HCT116 (cell line): ENCODE measurements around the gene COL18A1. TPM values are rescaled to one million over a fixed set of nuclear protein-coding genes. Genes with fewer than 3 reads are reported as not detected.
"Not testable (repeated sequence)": the region's sequence is repeated elsewhere in the genome, so short reads cannot be mapped to it uniquely, and the experiment has no call there.

ENCODE experiments used
- ATAC-seq: fragments of 200-7000 bp; cut with Tn5 transposase; 2 replicates; pipeline ENCODE4 v1.9.1; 2020; ENCODE audit warnings: mild to moderate bottlenecking, moderate library complexity
- BruUV-seq: library from RNA; stranded (reverse); fragments of 400-500 nt; replicated peaks from 2 replicates; lab custom pipeline; 2021; lab: Mats Ljungman, UMichigan
- CTCF ChIA-PET: fragments of 300-600 bp; sonication (Branson Sonifier 250); formaldehyde crosslinking; loops from one replicate; lab custom pipeline; 2021; ENCODE audit warnings: antibody characterized with exemption; lab: Charles Lee
- POLR2A ChIA-PET: fragments of 300-600, 350-600 bp; sonication (Branson Sonifier 250); formaldehyde crosslinking; loops from one replicate; lab custom pipeline; 2021; ENCODE audit warnings: antibody characterized with exemption; lab: Charles Lee
- RAD21 ChIA-PET, 2 experiments: fragments of 300-600 bp; sonication (Branson Sonifier 250); formaldehyde crosslinking; loops; one replicate each; lab custom pipeline; 2023; ENCODE audit warnings: low total read pairs in 2 of 2; ENCODE audit not compliant: uncharacterized antibody in 2 of 2, unreplicated experiment in 2 of 2, low non-redundant PET in 1 of 2; lab: Charles Lee
- DNase-seq: peaks from one replicate; pipeline ENCODE4 v3.0.0-alpha.2; 2010; ENCODE audit warnings: low read depth, low spot score
- H2AFZ ChIP-seq: fragments of 200-600 bp; shearing (Covaris generic), sonication (generic); 2 replicates; pipeline ENCODE4 v1.6.1; 2017; ENCODE audit warnings: low read depth, mixed run types, mixed read lengths, antibody characterized with exemption, low read length; ENCODE audit not compliant: poor library complexity, severe bottlenecking
- H3K27ac ChIP-seq: 2 replicates; pipeline ENCODE4 v1.5.1; 2012; ENCODE audit warnings: low read depth, low read length
- H3K27me3 ChIP-seq: fragments of 200-600 bp; sonication (generic); 2 replicates; pipeline ENCODE4 v1.6.1; 2016; ENCODE audit warnings: mixed run types, low read length, mixed read lengths; ENCODE audit not compliant: insufficient read depth
- H3K36me3 ChIP-seq, 2 experiments: fragments of 200-500 bp in 1 of 2; fragments of 200-600 bp in 1 of 2; sonication (Bioruptor generic) in 1 of 2; sonication (generic) in 1 of 2; 2 replicates each; pipeline versions ENCODE4 v1.5.1 to v1.6.1; 2014 to 2016; ENCODE audit warnings: low read length in 2 of 2, inconsistent platforms in 1 of 2, mixed read lengths in 1 of 2, mixed run types in 1 of 2; ENCODE audit not compliant: insufficient read depth in 2 of 2, control insufficient read depth in 1 of 2
- H3K4me1 ChIP-seq, 2 experiments: fragments of 200-600 bp in 1 of 2; sonication (generic) in 1 of 2; 2 replicates each; pipeline versions ENCODE4 v1.5.1 to v1.6.1; 2012 to 2017; ENCODE audit warnings: low read length in 2 of 2, inconsistent platforms in 1 of 2, mild to moderate bottlenecking in 1 of 2, mixed read lengths in 1 of 2, mixed run types in 1 of 2, moderate library complexity in 1 of 2; ENCODE audit not compliant: insufficient read depth in 2 of 2, control insufficient read depth in 1 of 2
- H3K4me2 ChIP-seq: fragments of 200-600 bp; sonication (generic); 2 replicates; pipeline ENCODE4 v1.6.1; 2017; ENCODE audit warnings: mixed run types, low read length, mixed read lengths
- H3K4me3 ChIP-seq, 2 experiments: fragments of 200-600 bp in 1 of 2; sonication (generic) in 1 of 2; replicated peaks in 1 of 2; 2 replicates each; pipeline ENCODE4 v1.5.1; 2011 to 2016; ENCODE audit warnings: low read length in 2 of 2, control low read depth in 1 of 2, low read depth in 1 of 2, mild to moderate bottlenecking in 1 of 2, mixed read lengths in 1 of 2, mixed run types in 1 of 2
- H3K79me2 ChIP-seq: fragments of 200-600 bp; sonication (generic); 2 replicates; pipeline ENCODE4 v1.6.1; 2017; ENCODE audit warnings: mild to moderate bottlenecking, mixed run types, low read length, moderate library complexity, mixed read lengths; ENCODE audit not compliant: insufficient read depth
- H3K9ac ChIP-seq: fragments of 200-600 bp; sonication (generic); 2 replicates; pipeline ENCODE4 v1.6.1; 2016; ENCODE audit warnings: low read length, mixed read lengths
- H3K9me2 ChIP-seq: fragments of 200-600 bp; sonication (generic), shearing (Covaris generic); 2 replicates; pipeline ENCODE4 v1.6.1; 2017; ENCODE audit warnings: mixed run types, mild to moderate bottlenecking, moderate library complexity; ENCODE audit not compliant: insufficient read depth
- H3K9me3 ChIP-seq, 2 experiments: fragments of 200-500 bp in 1 of 2; fragments of 200-600 bp in 1 of 2; sonication (Bioruptor generic) in 1 of 2; sonication (generic) in 1 of 2; 2 replicates each; pipeline ENCODE4 v1.6.1; 2014 to 2017; ENCODE audit warnings: low read length in 2 of 2, mixed read lengths in 2 of 2, inconsistent platforms in 1 of 2, low read depth in 1 of 2, mild to moderate bottlenecking in 1 of 2, mixed run types in 1 of 2, moderate library complexity in 1 of 2; ENCODE audit not compliant: control insufficient read depth in 1 of 2, insufficient read depth in 1 of 2
- H4K20me1 ChIP-seq: fragments of 200-600 bp; sonication (generic), shearing (Covaris generic); 2 replicates; pipeline ENCODE4 v1.6.1; 2017; ENCODE audit warnings: mixed run types, mild to moderate bottlenecking, moderate library complexity; ENCODE audit not compliant: insufficient read depth
- EGR1 ChIP-seq: IDR thresholded peaks from 2 replicates; pipeline ENCODE4 v1.6.1; 2012; ENCODE audit warnings: low read depth
- JUND ChIP-seq: IDR thresholded peaks from 2 replicates; pipeline ENCODE4 v1.6.1; 2012
- REST ChIP-seq: IDR thresholded peaks from 2 replicates; pipeline ENCODE4 v1.6.1; 2012; ENCODE audit warnings: low read depth
- SRF ChIP-seq: IDR thresholded peaks from 2 replicates; pipeline ENCODE4 v1.6.1; 2012; ENCODE audit warnings: low read depth
- ZFX ChIP-seq: fragments of 450-650 bp; IDR thresholded peaks from 2 replicates; pipeline ENCODE4 v1.6.1; 2017
- intact Hi-C: fragments of 100-400 bp; cut with micrococcal nuclease; formaldehyde crosslinking; loops from 2 replicates; pipeline ENCODE4 v1.10.0; 2022
- total RNA-seq: library from RNA; stranded (reverse); gene quantifications from one replicate; pipeline ENCODE4 v1.2.1, GENCODE V29; 2021; ENCODE audit not compliant: unreplicated experiment
- TF ChIP-seq, protein P1 (sequence below): IDR thresholded peaks from 2 replicates; pipeline ENCODE4 v1.6.1; 2011; ENCODE audit warnings: mild to moderate bottlenecking, low read length, moderate library complexity; ENCODE audit not compliant: insufficient replicate concordance; ENCODE audit errors: extremely low read depth
- TF ChIP-seq, protein P2 (sequence below), 3 experiments: fragments of 200-600 bp in 1 of 3; sonication (generic) in 1 of 3; IDR thresholded peaks in 2 of 3; conservative IDR thresholded peaks in 1 of 3; 2 replicates each; pipeline ENCODE4 v1.5.1; 2012 to 2017; ENCODE audit warnings: low read depth in 2 of 3, low read length in 2 of 3, antibody characterized with exemption in 1 of 3, borderline replicate concordance in 1 of 3, control low read depth in 1 of 3, mild to moderate bottlenecking in 1 of 3, mixed read lengths in 1 of 3, mixed run types in 1 of 3, moderate library complexity in 1 of 3; ENCODE audit not compliant: insufficient read depth in 1 of 3

Gene COL18A1
- total RNA-seq, 1 experiment from 2014 or later = 59.5 TPM

DNA sequence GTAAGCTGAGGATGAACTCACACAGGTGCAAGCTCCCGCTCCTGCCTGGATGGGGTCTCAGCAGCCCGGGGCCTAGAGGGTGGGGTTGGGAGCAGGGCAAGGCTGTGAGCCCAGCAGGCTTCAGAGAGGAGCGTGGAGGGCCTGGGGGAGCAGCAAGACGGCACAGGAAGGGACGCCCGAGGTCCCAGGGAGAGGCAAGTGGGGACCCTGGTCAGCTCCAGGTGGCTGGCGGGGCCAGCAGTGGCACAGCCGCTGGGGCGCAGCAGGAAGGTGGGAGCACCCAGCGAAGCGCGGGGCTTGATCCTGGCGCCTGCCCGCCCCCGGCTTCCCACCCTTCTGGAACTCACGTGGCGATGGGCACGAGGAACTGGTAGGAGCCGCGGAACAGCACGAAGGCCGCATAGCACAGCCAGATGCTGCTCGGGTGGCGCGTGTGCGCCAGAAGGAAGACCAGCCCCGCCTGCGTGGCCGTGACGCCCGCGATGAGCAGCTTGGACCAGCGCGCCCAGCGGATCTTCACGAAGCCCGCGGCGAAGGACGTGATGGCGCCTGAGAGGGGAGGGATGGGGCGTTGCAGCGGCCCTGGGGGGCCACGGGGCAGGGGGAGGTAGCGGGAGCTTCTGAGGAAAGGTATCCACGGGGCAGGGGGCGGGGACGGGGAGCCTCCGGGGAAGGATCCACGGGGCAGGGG lies 125.6 kb downstream of the COL18A1 start:
- TF ChIP-seq, protein P1, sequence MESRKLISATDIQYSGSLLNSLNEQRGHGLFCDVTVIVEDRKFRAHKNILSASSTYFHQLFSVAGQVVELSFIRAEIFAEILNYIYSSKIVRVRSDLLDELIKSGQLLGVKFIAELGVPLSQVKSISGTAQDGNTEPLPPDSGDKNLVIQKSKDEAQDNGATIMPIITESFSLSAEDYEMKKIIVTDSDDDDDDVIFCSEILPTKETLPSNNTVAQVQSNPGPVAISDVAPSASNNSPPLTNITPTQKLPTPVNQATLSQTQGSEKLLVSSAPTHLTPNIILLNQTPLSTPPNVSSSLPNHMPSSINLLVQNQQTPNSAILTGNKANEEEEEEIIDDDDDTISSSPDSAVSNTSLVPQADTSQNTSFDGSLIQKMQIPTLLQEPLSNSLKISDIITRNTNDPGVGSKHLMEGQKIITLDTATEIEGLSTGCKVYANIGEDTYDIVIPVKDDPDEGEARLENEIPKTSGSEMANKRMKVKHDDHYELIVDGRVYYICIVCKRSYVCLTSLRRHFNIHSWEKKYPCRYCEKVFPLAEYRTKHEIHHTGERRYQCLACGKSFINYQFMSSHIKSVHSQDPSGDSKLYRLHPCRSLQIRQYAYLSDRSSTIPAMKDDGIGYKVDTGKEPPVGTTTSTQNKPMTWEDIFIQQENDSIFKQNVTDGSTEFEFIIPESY = no peak
- TF ChIP-seq, protein P2, sequence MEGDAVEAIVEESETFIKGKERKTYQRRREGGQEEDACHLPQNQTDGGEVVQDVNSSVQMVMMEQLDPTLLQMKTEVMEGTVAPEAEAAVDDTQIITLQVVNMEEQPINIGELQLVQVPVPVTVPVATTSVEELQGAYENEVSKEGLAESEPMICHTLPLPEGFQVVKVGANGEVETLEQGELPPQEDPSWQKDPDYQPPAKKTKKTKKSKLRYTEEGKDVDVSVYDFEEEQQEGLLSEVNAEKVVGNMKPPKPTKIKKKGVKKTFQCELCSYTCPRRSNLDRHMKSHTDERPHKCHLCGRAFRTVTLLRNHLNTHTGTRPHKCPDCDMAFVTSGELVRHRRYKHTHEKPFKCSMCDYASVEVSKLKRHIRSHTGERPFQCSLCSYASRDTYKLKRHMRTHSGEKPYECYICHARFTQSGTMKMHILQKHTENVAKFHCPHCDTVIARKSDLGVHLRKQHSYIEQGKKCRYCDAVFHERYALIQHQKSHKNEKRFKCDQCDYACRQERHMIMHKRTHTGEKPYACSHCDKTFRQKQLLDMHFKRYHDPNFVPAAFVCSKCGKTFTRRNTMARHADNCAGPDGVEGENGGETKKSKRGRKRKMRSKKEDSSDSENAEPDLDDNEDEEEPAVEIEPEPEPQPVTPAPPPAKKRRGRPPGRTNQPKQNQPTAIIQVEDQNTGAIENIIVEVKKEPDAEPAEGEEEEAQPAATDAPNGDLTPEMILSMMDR (IDR thresholded peaks at IDR 0.05 in 2 of 3, conservative IDR thresholded peaks at IDR 0.05 in 1 of 3; ENCODE audit: borderline replicate concordance in 1 of 3, insufficient read depth in 1 of 3, low read depth in 2 of 3, low read length in 2 of 3) = no peak
- TF ChIP-seq EGR1 (no peak), REST (no peak), ZFX (no peak), JUND (no peak), SRF (no peak)
- TF ChIP-seq, all 23 proteins: peak for 0
- ChIA-PET POLR2A (no interaction called here), CTCF (no interaction called here), RAD21 (no interaction called here)
- no peaks in the 10 kb centered on the region; a peak in 1 of 4 replicates for H3K4me1 ChIP-seq
- no TSS peak for BruUV-seq
- no peak overlapping the region; the same call in 1 of the 2 replicates for H3K27ac ChIP-seq
- H3K9me2 ChIP-seq = no peaks in the 10 kb centered on the region
- no peaks in the 10 kb centered on the region for H3K9me3 ChIP-seq
- no peak overlapping the region for H3K4me3 ChIP-seq
- no peaks in the 10 kb centered on the region; the same call in 1 of the 2 replicates for H4K20me1 ChIP-seq
- no peak overlapping the region for H2AFZ ChIP-seq
- H3K36me3 ChIP-seq = peaks cover 28 to 61% of the 10 kb centered on the region in 2 experiments
- no peak for DNase-seq
- ATAC-seq = no peak
- no peak overlapping the region for H3K4me2 ChIP-seq
- peaks cover 47% of the 10 kb centered on the region for H3K79me2 ChIP-seq
- intact Hi-C loops = no loop called here
- no peak overlapping the region for H3K9ac ChIP-seq
- no peaks in the 10 kb centered on the region for H3K27me3 ChIP-seq

GRCh38 chr21:45531114-45531392 lies 126.1 kb downstream of the COL18A1 start:
- DNase-seq, BruUV-seq, H3K4me2 ChIP-seq, intact Hi-C loops, H3K9me2 ChIP-seq, CTCF ChIA-PET, H4K20me1 ChIP-seq, H3K27ac ChIP-seq, H2AFZ ChIP-seq, ATAC-seq, H3K27me3 ChIP-seq, POLR2A ChIA-PET, H3K9me3 ChIP-seq, H3K9ac ChIP-seq, H3K4me1 ChIP-seq, H3K4me3 ChIP-seq, RAD21 ChIA-PET: not testable (repeated sequence)
- H3K36me3 ChIP-seq = peaks cover 28 to 65% of the 10 kb centered on the region in 2 experiments
- peaks cover 52% of the 10 kb centered on the region for H3K79me2 ChIP-seq
